Activated naive CD8-positive, alpha-beta T cell treated with anti-CD3 and anti-CD28 coated beads, Interleukin-2, amount 10 ng/mL, durations not matched to agents 7 days and 5 days (primary cell): ENCODE results near the gene SLCO2B1. TPM values are rescaled to one million over a fixed set of nuclear protein-coding genes. Genes with fewer than 3 reads are reported as not detected.

ENCODE experiments used
- ATAC-seq: fragments of 150-1000 bp; cut with Tn5 transposase; one replicate; pipeline ENCODE4 v1.10.0; 2021; ENCODE audit warnings: low read depth, moderate library complexity
- POLR2A ChIA-PET: fragments of 350-600 bp; sonication (Branson Sonifier 250); formaldehyde crosslinking; loops from one replicate; lab custom pipeline; 2021; ENCODE audit warnings: antibody characterized with exemption; lab: Charles Lee
- DNase-seq: peaks from one replicate; pipeline ENCODE4 v3.0.0; 2021
- H3K27ac Mint-ChIP-seq: one replicate; pipeline ENCODE4 v1.8.0; 2022; ENCODE audit warnings: mild to moderate bottlenecking, mixed read lengths
- H3K27me3 Mint-ChIP-seq: one replicate; pipeline ENCODE4 v1.8.0; 2022; ENCODE audit warnings: mild to moderate bottlenecking, moderate library complexity, mixed read lengths
- H3K36me3 Mint-ChIP-seq: one replicate; pipeline ENCODE4 v1.8.0; 2021; ENCODE audit warnings: mild to moderate bottlenecking, mixed read lengths
- H3K4me1 Mint-ChIP-seq: one replicate; pipeline ENCODE4 v1.8.0; 2021; ENCODE audit warnings: mixed read lengths
- H3K4me3 Mint-ChIP-seq: one replicate; pipeline ENCODE4 v1.8.0; 2022; ENCODE audit warnings: mild to moderate bottlenecking, moderate library complexity, mixed read lengths
- H3K9me3 Mint-ChIP-seq: one replicate; pipeline ENCODE4 v1.8.0; 2021; ENCODE audit warnings: mixed read lengths
- total RNA-seq, 2 experiments: library from RNA; stranded (reverse); gene quantifications; one replicate each; pipeline ENCODE4 v1.2.3, GENCODE V29; 2021

Gene SLCO2B1
- total RNA-seq, 2 experiments from 2014 or later: 1.1 to 2.6 TPM

DNA sequence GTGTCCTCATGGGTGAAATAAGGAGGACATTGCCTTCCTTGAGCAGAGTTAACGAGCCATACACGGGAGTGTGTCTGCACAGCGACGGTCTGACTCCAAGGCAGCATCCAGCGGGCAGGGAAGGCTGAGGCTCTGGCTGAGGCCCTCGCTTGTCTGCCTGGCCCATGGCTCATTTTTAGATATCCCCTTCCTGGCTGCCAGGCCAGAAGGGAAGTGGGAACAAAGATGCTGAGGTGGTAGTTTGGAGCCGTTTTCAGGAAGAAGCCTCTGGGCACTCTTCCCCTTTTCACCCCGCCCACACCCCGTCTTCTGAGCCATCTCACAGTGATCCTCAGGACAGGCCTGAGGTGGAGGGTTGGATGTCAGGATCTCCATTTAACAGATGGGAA, 3.0 kb upstream of the SLCO2B1 start:
- H3K9me3 Mint-ChIP-seq: no peaks in the 10 kb centered on the region
- peaks cover 24% of the 10 kb centered on the region for H3K4me1 Mint-ChIP-seq
- H3K4me3 Mint-ChIP-seq: no peak overlapping the region
- no peak for ATAC-seq
- H3K27ac Mint-ChIP-seq: no peak overlapping the region
- H3K27me3 Mint-ChIP-seq: peaks cover 18% of the 10 kb centered on the region
- POLR2A ChIA-PET: interaction anchor here (1.1 to 1.5 kb wide), 2 partner anchors 27 to 127 kb away, joined by 3 read pairs; no protein-coding TSS in a partner anchor
- H3K36me3 Mint-ChIP-seq: no peaks in the 10 kb centered on the region
- DNase-seq: no peak

DNA sequence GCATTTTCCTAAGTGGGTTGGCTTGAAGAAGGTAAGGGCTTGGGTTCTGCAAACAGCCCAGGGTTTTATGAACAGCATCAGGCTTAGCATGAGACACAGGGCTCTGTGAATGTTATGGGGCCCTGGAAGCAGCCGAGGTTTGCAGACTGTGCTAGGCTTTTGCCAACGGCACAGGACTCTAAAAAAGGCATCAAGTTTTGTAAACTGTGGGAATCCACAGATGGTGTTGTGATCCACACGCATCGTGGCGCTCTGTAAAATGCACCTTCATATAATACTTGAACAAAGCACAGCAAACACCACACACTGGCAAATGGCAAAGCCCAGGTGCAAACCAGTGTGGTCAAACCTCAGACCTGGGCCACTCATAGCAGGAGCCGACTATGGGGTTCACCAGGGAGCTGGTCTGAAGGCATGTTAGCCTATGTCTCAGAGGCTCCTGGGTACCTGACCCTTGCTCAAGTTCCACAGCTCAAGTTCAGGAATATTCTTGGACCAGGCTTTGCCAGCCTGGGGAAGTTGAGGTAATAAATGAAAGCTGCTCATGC, 2.4 kb upstream of the SLCO2B1 start:
- Mint-ChIP-seq H3K4me1 (peaks cover 21% of the 10 kb centered on the region), H3K9me3 (no peaks in the 10 kb centered on the region), H3K36me3 (no peaks in the 10 kb centered on the region), H3K27me3 (peaks cover 18% of the 10 kb centered on the region), H3K27ac (no peak overlapping the region), H3K4me3 (no peak overlapping the region)
- POLR2A ChIA-PET: no interaction called here
- DNase-seq (no peak), ATAC-seq (no peak)

DNA sequence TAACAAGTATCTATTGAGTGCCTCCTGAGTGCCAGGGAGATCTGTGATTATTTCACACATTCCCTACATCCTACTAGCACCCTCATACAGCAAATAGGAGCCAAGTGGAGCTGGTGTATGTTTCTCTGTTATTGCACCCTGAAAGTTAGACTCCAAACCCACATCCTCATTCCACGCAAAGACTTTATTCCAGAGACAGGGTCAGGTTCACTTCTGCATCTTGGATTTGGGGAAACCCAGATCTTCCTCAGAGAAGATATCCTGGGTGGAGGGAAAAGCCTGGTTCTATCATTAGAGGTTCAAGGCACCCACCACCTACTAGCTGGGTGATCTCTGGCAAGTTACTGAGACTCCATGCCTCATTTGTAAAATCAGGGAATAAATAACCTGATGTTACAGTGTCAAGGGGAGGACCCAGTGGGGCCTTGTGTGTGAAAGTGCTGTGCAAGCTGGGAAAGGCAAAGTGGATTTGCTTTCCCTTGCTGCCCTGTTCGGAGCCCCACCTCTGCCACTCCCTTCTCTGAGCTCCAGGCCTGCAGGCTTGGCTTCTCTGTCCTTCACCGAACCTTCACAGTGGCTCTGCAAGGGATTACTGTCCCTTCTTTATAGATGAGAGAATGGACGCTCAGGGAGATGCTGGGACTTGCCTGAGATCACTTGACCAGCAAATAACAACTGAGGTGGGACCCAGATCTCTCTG, 991 bp upstream of the SLCO2B1 start:
- no peak overlapping the region for H3K4me3 Mint-ChIP-seq

DNA sequence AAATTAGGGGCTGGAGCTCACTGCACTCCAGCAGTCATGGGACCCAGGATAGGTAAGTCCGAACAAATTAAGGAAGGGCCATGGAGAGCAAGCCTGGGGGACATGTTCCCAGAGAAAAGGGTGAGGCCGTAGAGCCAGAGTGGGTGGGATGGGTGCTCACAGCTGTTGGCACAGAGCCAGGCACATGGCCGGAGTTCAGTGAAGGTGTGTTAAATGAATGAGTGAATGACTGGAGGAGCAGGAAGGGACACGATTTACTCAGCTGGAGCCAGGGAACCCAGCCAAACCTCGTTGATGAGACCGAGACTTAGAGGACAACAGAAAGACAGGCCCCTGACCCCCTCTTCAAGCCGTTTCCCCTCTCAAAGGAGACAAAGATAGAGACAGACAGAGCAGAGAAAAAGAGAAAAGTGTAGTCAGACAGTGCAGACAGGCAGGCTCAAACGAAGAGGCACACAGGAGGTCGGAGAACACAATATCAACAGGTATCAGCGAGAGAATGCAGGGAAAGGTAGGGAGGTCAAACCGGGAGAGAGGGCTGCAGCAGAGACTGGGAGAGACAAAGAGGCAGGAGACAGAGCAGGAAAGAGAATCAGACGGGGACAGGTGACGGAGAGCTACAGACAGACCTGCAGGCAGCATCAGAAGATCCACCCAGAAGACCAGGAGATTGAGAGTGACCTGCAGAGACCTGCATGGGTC, 590 bp downstream of the SLCO2B1 start:
- Mint-ChIP-seq H3K27ac (peak overlapping the region; percentile 19), H3K27me3 (peaks cover 17% of the 10 kb centered on the region), H3K9me3 (no peaks in the 10 kb centered on the region), H3K36me3 (no peaks in the 10 kb centered on the region), H3K4me1 (peaks cover 5% of the 10 kb centered on the region), H3K4me3 (no peak overlapping the region)
- ATAC-seq (no peak), DNase-seq (no peak)
- POLR2A ChIA-PET: no interaction called here

More for the DNA sequence above, 991 bp upstream of the SLCO2B1 start:
- Mint-ChIP-seq H3K36me3 (no peaks in the 10 kb centered on the region), H3K4me1 (peaks cover 11% of the 10 kb centered on the region), H3K9me3 (no peaks in the 10 kb centered on the region), H3K27ac (no peak overlapping the region), H3K27me3 (peaks cover 18% of the 10 kb centered on the region)
- ATAC-seq (no peak), DNase-seq (no peak)
- POLR2A ChIA-PET: no interaction called here

DNA sequence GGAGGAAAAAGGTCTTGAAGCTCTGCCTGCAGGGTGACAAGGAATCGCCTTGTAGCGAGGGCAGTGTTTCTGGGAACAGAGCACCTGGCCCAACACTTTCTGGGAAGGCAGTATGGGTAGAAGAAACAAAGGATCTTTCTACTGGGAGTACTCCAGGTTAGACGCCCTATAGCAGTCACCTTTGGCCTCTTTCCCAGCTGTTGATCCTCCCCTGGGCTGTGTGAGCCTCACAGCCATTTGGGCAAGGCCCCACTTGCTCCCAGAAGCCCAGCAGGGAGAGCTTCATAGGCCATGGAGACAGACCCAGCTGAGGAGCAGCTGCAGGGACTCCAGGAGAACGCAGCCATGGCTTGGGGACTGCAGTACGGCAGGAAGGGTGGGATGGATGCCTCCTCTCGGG, 1.2 kb downstream of the SLCO2B1 start:
- Mint-ChIP-seq H3K27me3 (peaks cover 11% of the 10 kb centered on the region), H3K4me3 (no peak overlapping the region), H3K4me1 (peaks cover 5% of the 10 kb centered on the region), H3K36me3 (no peaks in the 10 kb centered on the region), H3K27ac (no peak overlapping the region), H3K9me3 (no peaks in the 10 kb centered on the region)
- DNase-seq (no peak), ATAC-seq (no peak)
- POLR2A ChIA-PET: no interaction called here

DNA sequence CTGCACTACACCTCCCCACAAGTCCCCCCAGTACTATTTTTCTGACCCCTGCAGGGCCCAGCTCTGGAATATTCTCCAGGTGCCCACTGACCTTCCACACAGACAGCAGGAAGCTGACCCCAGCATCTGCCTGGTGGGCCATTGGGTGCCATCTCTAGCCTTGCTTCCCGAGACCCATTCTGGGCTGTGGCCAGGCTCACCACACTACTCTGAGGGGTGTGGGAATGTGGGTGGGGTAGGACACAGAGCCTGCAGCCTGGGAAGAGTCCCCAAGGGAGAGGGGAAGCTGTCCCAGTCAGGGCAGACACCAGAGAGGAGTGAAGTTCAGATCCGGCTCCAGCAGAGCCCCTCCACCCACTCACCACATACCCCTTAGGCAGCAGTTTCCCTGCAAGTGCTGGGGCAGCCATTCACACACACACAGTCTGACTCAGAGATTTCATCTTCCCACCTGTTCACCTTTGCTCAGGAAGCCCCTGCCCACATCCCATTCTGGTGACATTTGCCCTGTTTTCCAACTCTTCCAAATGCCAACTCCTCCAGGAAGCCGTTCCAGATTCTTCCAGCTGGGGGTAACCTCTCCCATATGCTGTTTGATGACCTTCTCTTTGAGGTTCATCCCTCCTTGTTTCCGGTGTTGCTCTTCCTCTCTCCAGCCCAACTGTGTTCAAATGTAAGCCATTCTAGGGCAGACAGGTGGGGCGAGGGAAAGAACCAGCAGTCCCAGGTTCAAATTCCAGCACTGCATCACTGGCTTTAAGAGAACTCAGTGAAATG, 1.9 kb downstream of the SLCO2B1 start:
- peaks cover 9% of the 10 kb centered on the region for H3K27me3 Mint-ChIP-seq
- peaks cover 5% of the 10 kb centered on the region for H3K4me1 Mint-ChIP-seq
- no peak overlapping the region for H3K27ac Mint-ChIP-seq
- no peaks in the 10 kb centered on the region for H3K9me3 Mint-ChIP-seq
- H3K4me3 Mint-ChIP-seq: no peak overlapping the region
- DNase-seq (no peak), ATAC-seq (no peak)
- no peaks in the 10 kb centered on the region for H3K36me3 Mint-ChIP-seq
- POLR2A ChIA-PET: no interaction called here

DNA sequence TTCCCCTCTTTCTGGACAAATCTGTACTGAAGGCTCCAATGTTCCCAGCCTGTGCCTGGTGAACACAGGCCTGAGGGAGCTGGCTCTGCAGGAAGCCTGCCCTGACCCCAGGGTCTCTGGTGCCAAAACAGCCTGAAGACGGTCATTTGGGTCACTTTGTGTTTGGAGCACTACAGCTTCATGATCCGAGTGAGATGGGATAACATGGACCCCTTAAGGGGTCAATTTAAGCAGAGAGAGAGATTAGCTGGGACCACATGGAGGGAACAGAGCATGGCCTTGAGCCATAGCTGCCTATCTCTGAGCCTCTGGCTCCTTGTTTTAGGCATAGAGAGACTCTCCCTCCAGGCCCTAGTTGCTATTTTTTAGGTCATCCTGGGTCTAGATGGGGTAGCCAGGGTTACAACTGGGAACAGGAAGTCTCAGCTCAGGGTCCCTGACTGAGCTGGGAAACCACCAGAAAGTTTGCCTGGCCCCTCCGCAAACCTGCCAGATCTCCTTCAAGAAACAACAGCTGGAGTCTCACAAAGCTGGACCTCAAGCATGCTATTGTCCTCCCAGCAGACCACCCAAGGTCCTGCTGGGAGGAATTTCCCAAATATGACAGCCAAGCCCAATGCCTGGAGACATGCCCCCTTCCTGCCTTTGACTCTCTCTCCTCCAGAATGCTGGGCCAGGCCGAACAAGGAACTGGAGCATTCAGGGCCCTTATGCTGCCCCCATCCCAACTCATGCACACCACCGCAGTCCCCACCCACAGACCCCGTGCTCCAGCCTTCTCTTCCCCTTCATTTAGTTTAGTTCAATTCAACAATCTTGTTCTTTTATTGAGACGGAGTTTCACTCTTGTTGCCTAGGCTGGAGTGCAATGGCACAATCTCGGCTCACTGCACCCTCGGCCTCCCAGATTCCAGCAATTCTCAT, 4.0 kb downstream of the SLCO2B1 start:
- H3K4me3 Mint-ChIP-seq: no peak overlapping the region
- peaks cover 5% of the 10 kb centered on the region for H3K4me1 Mint-ChIP-seq
- ATAC-seq (no peak), DNase-seq (no peak)
- H3K36me3 Mint-ChIP-seq: no peaks in the 10 kb centered on the region
- no peak overlapping the region for H3K27ac Mint-ChIP-seq
- no peaks in the 10 kb centered on the region for H3K9me3 Mint-ChIP-seq
- H3K27me3 Mint-ChIP-seq: peaks cover 9% of the 10 kb centered on the region
- POLR2A ChIA-PET: interaction anchor here (1.2 kb wide), 1 partner anchor 20 kb away, joined by 3 read pairs; no protein-coding TSS in a partner anchor

DNA sequence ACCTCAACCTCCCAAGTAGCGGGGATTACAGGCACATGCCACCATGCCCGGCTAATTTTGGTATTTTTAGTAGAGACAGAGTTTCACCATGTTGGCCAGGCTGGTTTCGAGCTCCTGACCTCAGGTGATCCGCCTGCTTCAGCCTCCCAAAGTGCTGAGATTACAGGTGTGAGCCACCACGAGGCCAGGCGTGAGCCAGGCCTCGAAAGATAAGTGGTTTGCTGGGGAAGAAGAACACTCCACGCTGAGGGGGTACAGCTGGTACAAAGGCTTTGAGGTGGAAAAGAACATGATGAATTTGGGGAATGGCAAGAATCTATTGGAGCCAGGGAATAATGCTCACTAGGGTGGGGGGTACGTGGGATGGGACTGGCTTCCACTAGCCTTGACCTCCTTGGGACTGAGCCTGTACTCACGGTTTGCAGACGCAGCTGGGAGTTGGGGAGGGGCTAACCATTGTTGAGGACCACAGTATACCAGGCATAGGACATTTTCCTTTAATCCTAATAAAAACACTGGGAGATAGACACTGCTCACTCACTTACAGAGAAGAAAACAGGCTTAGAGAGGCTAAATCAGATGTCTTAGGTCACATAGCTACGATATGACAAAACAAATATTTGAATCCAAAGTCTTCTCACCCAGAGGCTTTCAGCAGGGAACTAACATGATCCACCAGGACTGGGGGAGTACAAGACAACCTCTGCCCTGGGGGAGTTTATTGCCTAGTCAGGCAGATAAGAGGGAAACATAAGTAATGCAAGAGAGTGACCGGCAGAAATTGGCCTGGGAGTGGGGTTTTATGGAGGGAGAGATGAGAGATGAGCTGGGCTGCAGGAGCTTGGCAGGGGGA, 4.9 kb downstream of the SLCO2B1 start:
- POLR2A ChIA-PET: no interaction called here
- ATAC-seq (no peak), DNase-seq (no peak)
- H3K4me1 Mint-ChIP-seq: peaks cover 4% of the 10 kb centered on the region
- H3K36me3 Mint-ChIP-seq: no peaks in the 10 kb centered on the region
- no peaks in the 10 kb centered on the region for H3K9me3 Mint-ChIP-seq
- H3K27ac Mint-ChIP-seq: no peak overlapping the region
- H3K27me3 Mint-ChIP-seq: peaks cover 9% of the 10 kb centered on the region
- H3K4me3 Mint-ChIP-seq: no peak overlapping the region

DNA sequence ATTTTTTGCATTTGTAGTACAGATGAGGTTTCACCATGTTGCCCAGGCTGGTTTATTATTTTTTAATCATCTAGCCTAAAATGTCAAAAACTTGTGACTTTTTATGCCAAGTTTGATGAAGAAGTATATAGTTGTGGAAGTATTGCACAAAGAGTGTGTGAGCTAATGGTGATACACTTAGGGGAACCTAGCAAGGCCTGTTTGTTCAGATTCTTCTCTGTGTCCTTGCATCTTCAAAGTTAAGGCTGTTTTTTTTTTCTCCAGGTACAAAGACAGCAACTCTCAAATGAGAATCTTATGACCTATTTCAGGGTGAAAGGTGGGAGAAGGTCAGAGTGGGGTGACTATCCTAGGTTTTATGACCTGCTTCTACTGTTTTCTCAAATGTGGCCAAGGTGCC, 7.3 kb downstream of the SLCO2B1 start:
- POLR2A ChIA-PET: no interaction called here
- no peak overlapping the region for H3K27ac Mint-ChIP-seq
- peaks cover 1% of the 10 kb centered on the region for H3K9me3 Mint-ChIP-seq
- no peaks in the 10 kb centered on the region for H3K36me3 Mint-ChIP-seq
- no peak for DNase-seq
- peaks cover 6% of the 10 kb centered on the region for H3K4me1 Mint-ChIP-seq
- H3K27me3 Mint-ChIP-seq: peaks cover 6% of the 10 kb centered on the region
- no peak for ATAC-seq
- no peak overlapping the region for H3K4me3 Mint-ChIP-seq

DNA sequence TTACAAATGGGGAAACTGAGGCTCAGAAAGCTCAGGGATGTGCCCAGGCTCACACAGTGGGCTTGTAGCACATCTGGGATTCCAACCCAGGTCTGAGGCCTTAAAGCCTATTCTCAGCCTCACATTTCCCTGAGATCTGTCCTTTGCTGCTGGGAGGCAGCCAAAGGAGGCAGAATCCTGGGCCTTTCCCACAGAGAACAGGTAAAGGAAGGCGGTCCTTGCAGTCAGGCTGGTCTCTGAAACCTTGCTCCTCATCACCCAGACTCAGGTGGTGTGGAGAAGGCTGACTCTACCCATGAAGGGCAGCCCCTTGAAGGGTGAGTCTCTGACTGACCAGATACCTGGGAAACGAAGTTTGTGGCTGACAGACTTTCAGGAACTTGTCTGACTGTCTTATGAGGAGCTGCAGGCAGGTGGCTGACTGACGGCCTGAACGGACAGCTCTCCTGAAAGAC, 7.8 kb downstream of the SLCO2B1 start:
- peaks cover 7% of the 10 kb centered on the region for H3K27me3 Mint-ChIP-seq
- peaks cover 6% of the 10 kb centered on the region for H3K4me1 Mint-ChIP-seq
- DNase-seq: no peak
- H3K27ac Mint-ChIP-seq: no peak overlapping the region
- H3K9me3 Mint-ChIP-seq: peaks cover 1% of the 10 kb centered on the region
- POLR2A ChIA-PET: no interaction called here
- no peak overlapping the region for H3K4me3 Mint-ChIP-seq
- ATAC-seq: no peak
- no peaks in the 10 kb centered on the region for H3K36me3 Mint-ChIP-seq

DNA sequence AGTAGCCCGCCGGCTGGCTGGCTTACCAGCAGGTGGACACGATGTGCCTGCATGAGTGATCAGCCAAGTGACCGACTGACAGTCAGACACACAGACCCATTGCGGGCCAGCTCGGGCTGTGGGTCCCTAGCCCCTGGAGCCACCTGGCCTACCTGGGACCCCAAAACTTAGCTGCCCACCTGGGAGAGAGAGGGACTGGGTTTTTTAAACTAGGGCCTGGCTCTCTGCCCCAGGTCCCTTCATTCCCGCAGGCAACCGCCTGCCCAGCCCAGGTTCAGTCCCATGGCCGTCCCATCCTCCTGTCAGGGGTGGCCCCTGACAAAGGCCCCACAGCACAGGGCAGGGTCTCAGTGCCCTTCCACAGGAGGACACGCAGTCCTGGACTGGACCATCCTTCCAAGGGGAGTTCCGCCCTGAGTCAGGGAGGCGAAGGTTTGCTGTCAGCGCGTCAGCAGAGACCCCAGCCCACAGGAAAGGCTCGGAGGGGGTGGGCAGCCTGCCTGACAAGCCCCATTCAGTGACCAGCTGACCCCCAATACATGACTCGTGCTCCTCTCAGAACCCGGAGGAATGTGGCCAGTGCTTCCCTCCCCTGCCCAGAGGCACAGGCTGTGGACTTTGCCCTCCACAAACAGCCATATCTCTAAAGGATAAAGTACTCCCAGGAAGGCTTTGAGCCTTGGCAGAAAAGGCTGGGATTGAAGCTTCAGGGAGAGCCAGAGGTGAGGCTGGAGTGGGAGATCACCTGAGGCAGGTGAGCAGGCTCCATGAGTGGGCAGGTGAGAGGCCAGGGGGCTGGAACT, 8.4 kb downstream of the SLCO2B1 start:
- no peak for ATAC-seq
- DNase-seq: no peak
- H3K4me3 Mint-ChIP-seq: no peak overlapping the region
- no peaks in the 10 kb centered on the region for H3K36me3 Mint-ChIP-seq
- POLR2A ChIA-PET: no interaction called here
- H3K27ac Mint-ChIP-seq: no peak overlapping the region
- H3K9me3 Mint-ChIP-seq: peaks cover 1% of the 10 kb centered on the region
- H3K27me3 Mint-ChIP-seq: peaks cover 8% of the 10 kb centered on the region
- H3K4me1 Mint-ChIP-seq: peaks cover 6% of the 10 kb centered on the region
